Measurements from ENCODE around the gene SND1.

DNA sequence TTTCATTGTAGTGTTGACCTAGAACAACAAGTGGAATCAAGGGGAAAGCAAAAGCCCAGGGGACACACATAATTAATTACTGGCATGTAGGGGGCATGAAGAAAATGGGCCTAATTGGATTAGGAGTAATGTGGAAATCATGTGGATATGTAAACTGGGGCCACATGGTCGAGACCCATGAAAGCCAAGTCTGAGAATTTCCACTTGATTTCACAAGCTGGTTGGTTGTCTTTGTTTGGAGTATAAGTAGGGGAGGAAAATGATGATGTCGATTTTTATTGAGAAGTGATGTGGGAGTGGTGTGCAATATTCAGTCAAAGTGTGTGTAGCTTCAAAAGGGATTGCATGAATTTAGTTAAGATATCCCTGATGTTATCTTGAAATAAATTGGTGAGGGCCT lies 247.4 kb downstream of the SND1 start:
- TF ChIP-seq, protein P1, sequence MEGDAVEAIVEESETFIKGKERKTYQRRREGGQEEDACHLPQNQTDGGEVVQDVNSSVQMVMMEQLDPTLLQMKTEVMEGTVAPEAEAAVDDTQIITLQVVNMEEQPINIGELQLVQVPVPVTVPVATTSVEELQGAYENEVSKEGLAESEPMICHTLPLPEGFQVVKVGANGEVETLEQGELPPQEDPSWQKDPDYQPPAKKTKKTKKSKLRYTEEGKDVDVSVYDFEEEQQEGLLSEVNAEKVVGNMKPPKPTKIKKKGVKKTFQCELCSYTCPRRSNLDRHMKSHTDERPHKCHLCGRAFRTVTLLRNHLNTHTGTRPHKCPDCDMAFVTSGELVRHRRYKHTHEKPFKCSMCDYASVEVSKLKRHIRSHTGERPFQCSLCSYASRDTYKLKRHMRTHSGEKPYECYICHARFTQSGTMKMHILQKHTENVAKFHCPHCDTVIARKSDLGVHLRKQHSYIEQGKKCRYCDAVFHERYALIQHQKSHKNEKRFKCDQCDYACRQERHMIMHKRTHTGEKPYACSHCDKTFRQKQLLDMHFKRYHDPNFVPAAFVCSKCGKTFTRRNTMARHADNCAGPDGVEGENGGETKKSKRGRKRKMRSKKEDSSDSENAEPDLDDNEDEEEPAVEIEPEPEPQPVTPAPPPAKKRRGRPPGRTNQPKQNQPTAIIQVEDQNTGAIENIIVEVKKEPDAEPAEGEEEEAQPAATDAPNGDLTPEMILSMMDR (IDR thresholded peaks at IDR 0.05 in 8 of 11, conservative IDR thresholded peaks at IDR 0.05 in 3 of 11): no peak
- no peak for TF ChIP-seq POLR2A (IDR thresholded peaks at IDR 0.05)
